Measurements from ENCODE around the gene DUSP2.
"Not testable (repeated sequence)": the region's sequence is repeated elsewhere in the genome, so short reads cannot be mapped to it uniquely, and the experiment has no call there.

Gene DUSP2

DNA sequence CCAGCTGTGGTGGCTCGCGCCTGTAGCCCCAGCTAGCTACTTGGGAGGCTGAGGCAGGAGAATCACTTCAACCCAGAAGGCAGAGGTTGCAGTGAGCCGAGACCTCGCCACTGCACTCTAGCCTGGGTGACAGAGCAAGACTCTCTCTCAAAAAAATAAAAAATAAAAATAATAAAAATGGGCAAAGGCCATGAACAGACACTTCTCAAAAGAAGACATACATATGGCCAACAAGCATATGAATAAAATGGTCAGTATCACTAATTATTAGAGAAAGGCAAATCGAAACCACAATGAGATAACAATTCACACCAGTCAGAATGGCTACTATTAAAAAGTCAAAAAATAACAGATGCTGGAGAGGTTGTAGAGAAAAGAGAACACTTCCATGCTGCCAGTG, 15.1 kb upstream of the DUSP2 start:
- H3K9ac ChIP-seq (ENCODE audit: low read length); H3K27me3 ChIP-seq (ENCODE audit: insufficient read depth, low read length, poor library complexity); H3K18ac ChIP-seq (ENCODE audit: low read length); H3K79me1 ChIP-seq (ENCODE audit: low read length); H2AK5ac ChIP-seq (ENCODE audit: low read length); H3K56ac ChIP-seq (ENCODE audit: low read length); H3K27ac ChIP-seq (ENCODE audit: low read depth, low read length); H3K36me3 ChIP-seq (ENCODE audit: control insufficient read depth, insufficient read depth, low read length); H3K79me2 ChIP-seq (ENCODE audit: control insufficient read depth, insufficient read depth, low read length); H3K4me3 ChIP-seq (ENCODE audit: low read length); H2BK120ac ChIP-seq (ENCODE audit: low read depth, low read length); H4K5ac ChIP-seq (ENCODE audit: low read length); H2BK15ac ChIP-seq (replicated peaks; ENCODE audit: low read depth); H2BK5ac ChIP-seq (ENCODE audit: low read length); H3K23ac ChIP-seq (ENCODE audit: low read length); H3K4me1 ChIP-seq (ENCODE audit: control insufficient read depth, low read depth, low read length); H4K8ac ChIP-seq (ENCODE audit: low read depth, low read length); H3K4ac ChIP-seq (ENCODE audit: low read depth, low read length); DNase-seq; H3K4me2 ChIP-seq (ENCODE audit: low read length): not testable (repeated sequence)
- WGBS (ENCODE audit: extremely low coverage, insufficient coverage, low lambda C conversion rate) = no CpG with 5 or more reads among the region's 5 CpGs

DNA sequence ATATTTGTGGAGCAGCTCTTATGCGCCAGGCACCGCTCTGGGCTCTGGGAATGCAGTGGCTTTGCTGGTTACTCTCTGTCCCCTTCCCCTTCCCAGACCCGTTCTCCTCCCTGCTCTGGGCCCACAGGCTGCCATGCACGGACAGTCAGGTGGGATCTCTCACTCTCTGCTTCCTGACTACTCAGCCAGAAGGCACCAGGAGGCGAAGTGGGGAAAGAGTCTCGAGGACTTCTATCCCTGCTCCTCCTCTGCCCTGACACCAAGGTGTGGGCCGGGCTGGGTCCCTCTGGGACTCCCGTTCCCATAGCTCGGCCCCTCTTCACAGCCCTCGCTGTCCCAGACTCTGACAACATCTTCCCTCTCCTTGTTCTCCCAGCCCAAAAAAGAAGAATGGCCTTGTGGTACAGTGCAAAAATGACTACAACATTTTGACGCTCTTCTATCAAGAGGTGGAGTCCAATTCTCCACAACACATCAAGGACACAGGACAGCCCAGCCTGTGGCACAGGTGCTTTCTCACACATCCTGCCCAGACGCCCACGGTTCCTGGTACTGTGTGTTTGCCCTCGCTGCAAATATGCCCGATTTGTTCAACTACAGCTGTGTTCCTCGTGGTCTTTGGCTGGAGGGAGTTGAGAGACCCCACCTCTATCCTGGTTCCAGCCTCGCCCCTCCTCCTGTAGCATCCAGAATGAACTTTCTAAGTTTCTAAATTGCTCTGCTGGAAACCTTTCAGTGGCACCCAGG, 14.0 kb upstream of the DUSP2 start:
- Histone ChIP-seq H3K36me3 (ENCODE audit: control insufficient read depth, insufficient read depth, low read length) (no peaks in the 10 kb centered on the region), H4K8ac (ENCODE audit: low read depth, low read length) (no peak overlapping the region), H3K27ac (ENCODE audit: low read depth, low read length) (no peak overlapping the region), H2BK5ac (ENCODE audit: low read length) (no peak overlapping the region), H4K5ac (ENCODE audit: low read length) (no peak overlapping the region), H3K4me2 (ENCODE audit: low read length) (no peak overlapping the region), H3K56ac (ENCODE audit: low read length) (no peak overlapping the region), H3K9ac (ENCODE audit: low read length) (no peak overlapping the region), H3K4ac (ENCODE audit: low read depth, low read length) (no peak overlapping the region), H3K79me2 (ENCODE audit: control insufficient read depth, insufficient read depth, low read length) (no peaks in the 10 kb centered on the region), H2BK15ac (replicated peaks; ENCODE audit: low read depth) (no peak overlapping the region), H3K18ac (ENCODE audit: low read length) (no peak overlapping the region), H3K79me1 (ENCODE audit: low read length) (no peaks in the 10 kb centered on the region), H3K23ac (ENCODE audit: low read length) (no peak overlapping the region), H3K27me3 (ENCODE audit: insufficient read depth, low read length, poor library complexity) (no peaks in the 10 kb centered on the region), H3K4me3 (ENCODE audit: low read length) (no peak overlapping the region), H3K4me1 (ENCODE audit: control insufficient read depth, low read depth, low read length) (no peaks in the 10 kb centered on the region), H2AK5ac (ENCODE audit: low read length) (no peak overlapping the region), H2BK120ac (ENCODE audit: low read depth, low read length) (no peak overlapping the region)
- WGBS (ENCODE audit: extremely low coverage, insufficient coverage, low lambda C conversion rate) = no CpG with 5 or more reads among the region's 17 CpGs
- DNase-seq = no peak

DNA sequence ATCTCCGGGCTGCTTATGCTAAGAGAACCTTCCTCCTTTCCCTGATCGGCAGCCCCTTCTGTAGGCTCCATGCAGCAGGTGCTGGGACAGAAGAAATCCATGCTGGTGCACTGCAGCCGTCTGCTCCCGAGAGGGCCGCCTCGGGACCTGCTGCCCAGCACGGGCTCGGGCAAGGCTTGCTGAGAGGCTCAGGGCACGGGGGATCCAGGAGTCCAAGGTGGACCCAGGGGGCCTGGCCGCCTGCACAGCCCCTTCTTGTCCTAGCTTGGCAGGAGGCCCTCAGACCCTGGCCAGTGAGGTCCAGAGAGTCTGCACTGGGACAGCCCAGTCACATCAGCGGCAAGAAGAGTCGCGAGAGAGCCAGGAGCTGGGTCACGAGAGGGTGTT, 13.3 kb upstream of the DUSP2 start:
- H2BK120ac ChIP-seq (ENCODE audit: low read depth, low read length) = no peak overlapping the region
- H3K4me2 ChIP-seq (ENCODE audit: low read length) = no peak overlapping the region
- no peak overlapping the region for H2BK15ac ChIP-seq (replicated peaks; ENCODE audit: low read depth)
- H3K79me1 ChIP-seq (ENCODE audit: low read length) = no peaks in the 10 kb centered on the region
- H3K27ac ChIP-seq (ENCODE audit: low read depth, low read length) = no peak overlapping the region
- no peak overlapping the region for H2AK5ac ChIP-seq (ENCODE audit: low read length)
- H3K4me1 ChIP-seq (ENCODE audit: control insufficient read depth, low read depth, low read length) = no peaks in the 10 kb centered on the region
- no peak overlapping the region for H4K5ac ChIP-seq (ENCODE audit: low read length)
- no peak overlapping the region for H3K23ac ChIP-seq (ENCODE audit: low read length)
- no peak overlapping the region for H3K56ac ChIP-seq (ENCODE audit: low read length)
- no peak overlapping the region for H3K4ac ChIP-seq (ENCODE audit: low read depth, low read length)
- no peak overlapping the region for H4K8ac ChIP-seq (ENCODE audit: low read depth, low read length)
- no peak overlapping the region for H3K9ac ChIP-seq (ENCODE audit: low read length)
- no peaks in the 10 kb centered on the region for H3K36me3 ChIP-seq (ENCODE audit: control insufficient read depth, insufficient read depth, low read length)
- no peak overlapping the region for H2BK5ac ChIP-seq (ENCODE audit: low read length)
- no peaks in the 10 kb centered on the region for H3K27me3 ChIP-seq (ENCODE audit: insufficient read depth, low read length, poor library complexity)
- no peaks in the 10 kb centered on the region for H3K79me2 ChIP-seq (ENCODE audit: control insufficient read depth, insufficient read depth, low read length)
- H3K4me3 ChIP-seq (ENCODE audit: low read length) = no peak overlapping the region
- DNase-seq = no peak
- H3K18ac ChIP-seq (ENCODE audit: low read length) = no peak overlapping the region
- WGBS (ENCODE audit: extremely low coverage, insufficient coverage, low lambda C conversion rate) = no CpG with 5 or more reads among the region's 14 CpGs

- H4K8ac ChIP-seq (ENCODE audit: low read depth, low read length) = no peak overlapping the region
- H3K79me2 ChIP-seq (ENCODE audit: control insufficient read depth, insufficient read depth, low read length) = no peaks in the 10 kb centered on the region
- no CpG with 5 or more reads among the region's 19 CpGs for WGBS (ENCODE audit: extremely low coverage, insufficient coverage, low lambda C conversion rate)
- H3K9ac ChIP-seq (ENCODE audit: low read length) = no peak overlapping the region
- H3K4me3 ChIP-seq (ENCODE audit: low read length) = no peak overlapping the region
- no peak overlapping the region for H2BK120ac ChIP-seq (ENCODE audit: low read depth, low read length)
- no peak overlapping the region for H3K27ac ChIP-seq (ENCODE audit: low read depth, low read length)
- no peak overlapping the region for H3K56ac ChIP-seq (ENCODE audit: low read length)
- no peaks in the 10 kb centered on the region for H3K27me3 ChIP-seq (ENCODE audit: insufficient read depth, low read length, poor library complexity)
- H3K23ac ChIP-seq (ENCODE audit: low read length) = no peak overlapping the region
- no peaks in the 10 kb centered on the region for H3K79me1 ChIP-seq (ENCODE audit: low read length)
- H2BK15ac ChIP-seq (replicated peaks; ENCODE audit: low read depth) = no peak overlapping the region
- no peak overlapping the region for H2BK5ac ChIP-seq (ENCODE audit: low read length)
- no peak overlapping the region for H2AK5ac ChIP-seq (ENCODE audit: low read length)
- no peak overlapping the region for H3K4ac ChIP-seq (ENCODE audit: low read depth, low read length)
- H3K4me2 ChIP-seq (ENCODE audit: low read length) = no peak overlapping the region
- DNase-seq = no peak
- no peak overlapping the region for H4K5ac ChIP-seq (ENCODE audit: low read length)
- H3K4me1 ChIP-seq (ENCODE audit: control insufficient read depth, low read depth, low read length) = no peaks in the 10 kb centered on the region
- H3K18ac ChIP-seq (ENCODE audit: low read length) = no peak overlapping the region
- H3K36me3 ChIP-seq (ENCODE audit: control insufficient read depth, insufficient read depth, low read length) = no peaks in the 10 kb centered on the region
Measured at GRCh38 chr2:96157649-96158553, 12.7 kb upstream of the DUSP2 start.

GRCh38 chr2:96156926-96157648, 11.8 kb upstream of the DUSP2 start:
- Histone ChIP-seq H3K56ac (ENCODE audit: low read length) (no peak overlapping the region), H3K36me3 (ENCODE audit: control insufficient read depth, insufficient read depth, low read length) (no peaks in the 10 kb centered on the region), H4K8ac (ENCODE audit: low read depth, low read length) (no peak overlapping the region), H3K18ac (ENCODE audit: low read length) (no peak overlapping the region), H4K5ac (ENCODE audit: low read length) (no peak overlapping the region), H3K27ac (ENCODE audit: low read depth, low read length) (no peak overlapping the region), H3K23ac (ENCODE audit: low read length) (no peak overlapping the region), H3K27me3 (ENCODE audit: insufficient read depth, low read length, poor library complexity) (no peaks in the 10 kb centered on the region), H2BK15ac (replicated peaks; ENCODE audit: low read depth) (no peak overlapping the region), H3K79me2 (ENCODE audit: control insufficient read depth, insufficient read depth, low read length) (no peaks in the 10 kb centered on the region), H3K9ac (ENCODE audit: low read length) (no peak overlapping the region), H3K4me3 (ENCODE audit: low read length) (no peak overlapping the region), H3K4me2 (ENCODE audit: low read length) (no peak overlapping the region), H2BK5ac (ENCODE audit: low read length) (no peak overlapping the region), H2AK5ac (ENCODE audit: low read length) (no peak overlapping the region), H3K4ac (ENCODE audit: low read depth, low read length) (no peak overlapping the region), H2BK120ac (ENCODE audit: low read depth, low read length) (no peak overlapping the region), H3K4me1 (ENCODE audit: control insufficient read depth, low read depth, low read length) (no peaks in the 10 kb centered on the region), H3K79me1 (ENCODE audit: low read length) (no peaks in the 10 kb centered on the region)
- DNase-seq = no peak
- no CpG with 5 or more reads among the region's 5 CpGs for WGBS (ENCODE audit: extremely low coverage, insufficient coverage, low lambda C conversion rate)
